Measurements from ENCODE around the gene COMMD7. TPM values are rescaled to one million over a fixed set of nuclear protein-coding genes. Genes with fewer than 3 reads are reported as not detected.
A peak's percentile ranks its signal among the peaks of the same experiment; 100 is the strongest.

The COMMD7 gene
- total and polyA plus RNA-seq, 2 of the 4 experiments (the other 2 are of a cell fraction) = 51.8 to 67.5 TPM

GRCh38 chr20:32702706-32703425 is 40.4 kb downstream of the COMMD7 start:
- Histone ChIP-seq H2BK20ac (ENCODE audit: low read depth, low read length) (no peak overlapping the region), H4K20me1 (ENCODE audit: insufficient read depth, low read length) (no peaks in the 10 kb centered on the region), H3K27ac (ENCODE audit: insufficient read depth, low read length) (no peak overlapping the region), H3K9me3 (ENCODE audit: control insufficient read depth, insufficient read depth, low read length) (no peaks in the 10 kb centered on the region), H3K4me3 (ENCODE audit: insufficient read depth, low read depth, low read length) (no peak overlapping the region), H3K79me1 (ENCODE audit: low read depth in 1 of 2, low read length in 2 of 2) (peaks cover 0 to 21% of the 10 kb centered on the region in 2 experiments; a peak in 2 of 4 replicates), H2AK5ac (ENCODE audit: low read depth, low read length) (no peak overlapping the region), H3K27me3 (ENCODE audit: control insufficient read depth, insufficient read depth, low read length) (no peaks in the 10 kb centered on the region), H3K18ac (ENCODE audit: low read depth, low read length) (no peak overlapping the region), H4K8ac (ENCODE audit: low read depth in 2 of 2, low read length in 2 of 2) (no peak overlapping the region), H3K9me1 (ENCODE audit: insufficient read depth, low read length) (0 out of 2 replicates have a peak, but pooled peaks cover 7% of the 10 kb centered on the region), H2BK120ac (ENCODE audit: low read depth, low read length) (no peak overlapping the region), H2AK9ac (replicated peaks; ENCODE audit: low read depth, low read length, poor library complexity) (no peak overlapping the region), H3K23ac (ENCODE audit: low read depth, low read length) (no peak overlapping the region), H2BK15ac (ENCODE audit: low read depth, low read length) (no peak overlapping the region), H4K91ac (ENCODE audit: insufficient read depth, low read depth, low read length) (no peak overlapping the region), H3K4ac (ENCODE audit: low read depth, low read length) (no peak overlapping the region), H3K56ac (ENCODE audit: extremely low read depth, insufficient read depth, low read length) (no peak overlapping the region), H3K4me2 (ENCODE audit: low read depth, low read length) (no peak overlapping the region), H3K4me1 (ENCODE audit: control insufficient read depth, insufficient read depth, low read length) (peaks cover 4% of the 10 kb centered on the region), H3K36me3 (ENCODE audit: control insufficient read depth, insufficient read depth, low read length) (peaks cover 26% of the 10 kb centered on the region), H3K9ac (ENCODE audit: low read depth, low read length) (no peak overlapping the region), H2BK5ac (ENCODE audit: low read depth, low read length, poor library complexity, severe bottlenecking) (no peak overlapping the region), H2AFZ (replicated peaks; ENCODE audit: low read length, poor library complexity) (no peak overlapping the region), H3K14ac (replicated peaks; ENCODE audit: low read depth, low read length) (no peak overlapping the region), H4K5ac (ENCODE audit: low read depth, low read length) (no peak overlapping the region)
- ChIA-PET CTCF (interaction anchor here (0.6 kb wide), 2 partner anchors 29 to 93 kb away, joined by 3 to 6 read pairs; partner anchors contain the start of gene C20orf203), POLR2A (ENCODE audit: unreplicated experiment) (no interaction called here)
- dilution Hi-C loops (cut with HindIII; ENCODE audit: low sequenced_read_pairs, unreplicated experiment) = no loop called here
- BruUV-seq (replicated peaks) = TSS peak; percentile 78
- 73% methylated on average over 3 of the region's 9 CpGs; no CpG with 5 or more reads in 1 of the 2 experiments for WGBS, 2 experiments (ENCODE audit: extremely low coverage in 2 of 2, insufficient read length in 1 of 2)
- ATAC-seq (ENCODE audit: low read depth) = no peak
- intact Hi-C loops (cut with micrococcal nuclease) = no loop called here
- DNase-seq = no peak
- in situ Hi-C loops (cut with MboI; ENCODE audit: low sequenced_read_pairs) = no loop called here
- no peak for TF ChIP-seq RCOR1 (IDR thresholded peaks at IDR 0.05; ENCODE audit: insufficient replicate concordance, low read length)
- TF ChIP-seq USF2 (IDR thresholded peaks at IDR 0.05; ENCODE audit: low read depth, low read length) = no peak
- no peak for TF ChIP-seq CTCF (conservative IDR thresholded peaks at IDR 0.05; ENCODE audit: low read depth, low read length)
- no peak for TF ChIP-seq CEBPB (IDR thresholded peaks at IDR 0.05; ENCODE audit: low read depth, low read length)
- TF ChIP-seq FOS (IDR thresholded peaks at IDR 0.05; ENCODE audit: low read depth, low read length) = no peak
- no peak for TF ChIP-seq ELK1 (IDR thresholded peaks at IDR 0.05; ENCODE audit: borderline replicate concordance, low read depth, low read length)
- TF ChIP-seq MAZ (IDR thresholded peaks at IDR 0.05; ENCODE audit: borderline replicate concordance, low read depth, low read length) = no peak
- no peak for TF ChIP-seq RFX5 (IDR thresholded peaks at IDR 0.05; ENCODE audit: low read depth, low read length)
- TF ChIP-seq SMC3 (IDR thresholded peaks at IDR 0.05; ENCODE audit: low read depth, low read length) = no peak

Measured in IMR-90 (cell line).